H1 (cell line): ENCODE results near the gene NACAD.

Experiments
- ATF3 ChIP-seq: IDR thresholded peaks from 2 replicates; pipeline ENCODE4 v1.6.1; 2011; ENCODE audit warnings: low read depth, mild to moderate bottlenecking, low read length; ENCODE audit not compliant: insufficient read depth
- CTCF ChIP-seq, 3 experiments: IDR thresholded peaks; 1 replicate in 2 of 3; 2 replicates in 1 of 3; pipeline versions ENCODE4 v1.5.1 to v1.6.1; 2011; ENCODE audit warnings: low read length in 3 of 3, mild to moderate bottlenecking in 3 of 3, inconsistent platforms in 2 of 3, low read depth in 1 of 3, moderate library complexity in 1 of 3; ENCODE audit not compliant: insufficient read depth in 1 of 3; ENCODE audit errors: control extremely low read depth in 1 of 3
- EP300 ChIP-seq, 2 experiments: IDR thresholded peaks; 1 replicate in 1 of 2; 2 replicates in 1 of 2; pipeline ENCODE4 v1.6.1; 2011 to 2012; ENCODE audit warnings: low read depth in 2 of 2, low read length in 2 of 2, mild to moderate bottlenecking in 2 of 2, borderline replicate concordance in 1 of 2, inconsistent platforms in 1 of 2, moderate library complexity in 1 of 2
- POLR2A ChIP-seq, 2 experiments: IDR thresholded peaks; 1 replicate in 1 of 2; 2 replicates in 1 of 2; pipeline ENCODE4 v1.6.1; 2011; ENCODE audit warnings: low read depth in 2 of 2, low read length in 2 of 2, mild to moderate bottlenecking in 2 of 2; ENCODE audit errors: control extremely low read depth in 1 of 2

- TF ChIP-seq CTCF (IDR thresholded peaks at IDR 0.05; ENCODE audit: control extremely low read depth in 1 of 3, insufficient read depth in 1 of 3, low read depth in 1 of 3, low read length in 3 of 3), result no peak
- TF ChIP-seq EP300 (IDR thresholded peaks at IDR 0.05; ENCODE audit: borderline replicate concordance in 1 of 2, low read depth in 2 of 2, low read length in 2 of 2), result no peak
- no peak for TF ChIP-seq POLR2A (IDR thresholded peaks at IDR 0.05; ENCODE audit: control extremely low read depth in 1 of 2, low read depth in 2 of 2, low read length in 2 of 2)
- TF ChIP-seq ATF3, result no peak
These were observed 1.2 kb downstream of the NACAD start for GRCh38 chr7:45087301-45088145.
